GM12878 (cell line): ENCODE results near the gene INSRR. TPM values are rescaled to one million over a fixed set of nuclear protein-coding genes. Genes with fewer than 3 reads are reported as not detected.

Experiments
- ATAC-seq: fragments of 200-7000 bp; cut with Tn5 transposase; 3 replicates; pipeline ENCODE4 v1.9.1; 2020; ENCODE audit warnings: mild to moderate bottlenecking, moderate library complexity
- BruUV-seq: library from RNA; stranded (reverse); fragments of 400-500 nt; replicated peaks from 2 replicates; lab custom pipeline; 2021; lab: Mats Ljungman, UMichigan
- CTCF ChIA-PET: fragments of 300-600 bp; sonication (Branson Sonifier 250); formaldehyde crosslinking; extraction: SDS; loops from one replicate; lab custom pipeline; 2021; ENCODE audit warnings: inconsistent platforms; lab: Yijun Ruan, JAX
- POLR2A ChIA-PET: fragments of 350-600 bp; formaldehyde crosslinking; extraction: SDS; loops from one replicate; lab custom pipeline; 2021; ENCODE audit warnings: inconsistent platforms; lab: Charles Lee
- RAD21 ChIA-PET: fragments of 300-600 bp; sonication (Branson Sonifier 250); formaldehyde crosslinking; loops from one replicate; lab custom pipeline; 2023; ENCODE audit warnings: antibody characterized with exemption; ENCODE audit not compliant: unreplicated experiment; lab: Charles Lee
- SMC1A ChIA-PET: fragments of 300-600 bp; sonication (Branson Sonifier 250); formaldehyde crosslinking; loops from one replicate; lab custom pipeline; 2023; ENCODE audit not compliant: unreplicated experiment, uncharacterized antibody; lab: Charles Lee
- DNase-seq: peaks from one replicate; pipeline ENCODE4 v3.0.0-alpha.2; 2011; ENCODE audit warnings: low read depth, low spot score
- FAIRE-seq: peaks from 3 replicates; lab custom pipeline; 2011; peaks lifted over from hg19 to GRCh38; lab: Jason Lieb, UNC
- H2AFZ ChIP-seq: 2 replicates; pipeline ENCODE4 v1.6.0; 2011; ENCODE audit warnings: low read depth, low read length, control low read depth; ENCODE audit not compliant: control insufficient read depth
- H3K27ac ChIP-seq: 2 replicates; pipeline ENCODE4 v1.5.1; 2011; ENCODE audit warnings: control low read depth; ENCODE audit not compliant: control insufficient read depth, insufficient read depth
- H3K27me3 ChIP-seq, 2 experiments: replicated peaks in 1 of 2; 2 replicates each; pipeline versions ENCODE4 v1.6.0 to v1.6.1; 2011; ENCODE audit warnings: low read length in 1 of 2; ENCODE audit not compliant: control insufficient read depth in 2 of 2, insufficient read depth in 2 of 2
- H3K36me3 ChIP-seq, 2 experiments: 2 replicates each; pipeline ENCODE4 v1.5.1; 2011; ENCODE audit warnings: low read length in 1 of 2; ENCODE audit not compliant: control insufficient read depth in 2 of 2, insufficient read depth in 2 of 2
- H3K4me1 ChIP-seq: 2 replicates; pipeline ENCODE4 v1.6.1; 2011; ENCODE audit warnings: mild to moderate bottlenecking, low read length, moderate library complexity, mixed read lengths; ENCODE audit not compliant: control insufficient read depth, insufficient read depth
- H3K4me2 ChIP-seq: 2 replicates; pipeline ENCODE4 v1.6.0; 2011; ENCODE audit warnings: control low read depth; ENCODE audit not compliant: control insufficient read depth, insufficient read depth
- H3K4me3 ChIP-seq: fragments of 200-600 bp; sonication (generic); 2 replicates; pipeline ENCODE4 v1.5.1; 2016
- H3K79me2 ChIP-seq: 2 replicates; pipeline ENCODE4 v1.6.0; 2011; ENCODE audit warnings: low read length; ENCODE audit not compliant: control insufficient read depth, insufficient read depth
- H3K9ac ChIP-seq: 2 replicates; pipeline ENCODE4 v1.8.0; 2011; ENCODE audit warnings: low read length, control low read depth, mixed read lengths; ENCODE audit not compliant: control insufficient read depth, insufficient read depth
- H3K9me3 ChIP-seq: replicated peaks from 3 replicates; pipeline ENCODE4 v1.5.1; 2011; ENCODE audit warnings: mild to moderate bottlenecking, low read length; ENCODE audit not compliant: control insufficient read depth, insufficient read depth
- H4K20me1 ChIP-seq: 2 replicates; pipeline ENCODE4 v1.6.0; 2011; ENCODE audit not compliant: control insufficient read depth, insufficient read depth
- CBX5 ChIP-seq: sonication (generic); IDR thresholded peaks from 2 replicates; pipeline ENCODE4 v1.6.1; 2016; ENCODE audit warnings: low read depth, moderate library complexity, mild to moderate bottlenecking, inconsistent platforms
- MEF2B ChIP-seq: fragments of 450-650 bp; IDR thresholded peaks from 2 replicates; pipeline ENCODE4 v1.6.1; 2018; ENCODE audit warnings: mild to moderate bottlenecking, moderate library complexity; ENCODE audit not compliant: partially characterized antibody, poor library complexity, severe bottlenecking
- POLR2A ChIP-seq: IDR thresholded peaks from 2 replicates; pipeline ENCODE4 v1.6.1; 2011; ENCODE audit warnings: low read depth, mild to moderate bottlenecking, low read length
- TARDBP ChIP-seq: IDR thresholded peaks from 2 replicates; pipeline ENCODE4 v1.6.1; 2016; ENCODE audit warnings: borderline replicate concordance
- ZNF622 ChIP-seq: fragments of 450-650 bp; IDR thresholded peaks from 2 replicates; pipeline ENCODE4 v1.6.1; 2017; ENCODE audit warnings: mild to moderate bottlenecking, inconsistent platforms
- WGBS: methylation state at CpG from one replicate; pipeline ENCODE4 v1.1.6; 2016; ENCODE audit warnings: low lambda C conversion rate; ENCODE audit not compliant: insufficient replicate concordance, insufficient coverage; ENCODE audit errors: missing lambda C conversion rate; 5-methylcytosine and 5-hydroxymethylcytosine counted together
- in situ Hi-C: fragments of 300-500 bp; cut with MboI; formaldehyde crosslinking; loops from 9 replicates; pipeline ENCODE4 v1.14.3; 2018; ENCODE audit warnings: mixed read lengths
- intact Hi-C: fragments of 100-400 bp; cut with micrococcal nuclease; formaldehyde crosslinking; loops from one replicate; pipeline ENCODE4 v1.14.2; 2022; ENCODE audit not compliant: unreplicated experiment
- polyA plus RNA-seq, 11 experiments: library from polyadenylated mRNA; depleted of rRNA in 4 of 11; unstranded in 6 of 11; stranded (reverse) in 5 of 11; fragments of >200 nt; fragmentation: Nextera tagmentation in 4 of 11; fragmentation: Illumina TruSeq in 1 of 11; extraction: Ambion mirVana in 4 of 11; extraction: Trizol in 1 of 11; gene quantifications; 1 replicate in 1 of 11; 2 replicates in 10 of 11; pipeline versions ENCODE4 v1.2.1 to v1.2.3, GENCODE V29; 2011 to 2016; ENCODE audit warnings: inconsistent platforms in 2 of 11, missing spikeins in 2 of 11, low read depth in 1 of 11
- total RNA-seq, 4 experiments: library from RNA; depleted of rRNA in 3 of 4; stranded (reverse); fragments of >200 nt in 3 of 4; fragmentation: Illumina TruSeq in 1 of 4; extraction: Trizol in 1 of 4; gene quantifications; 2 replicates each; pipeline versions ENCODE4 v1.2.1 to v1.2.3, GENCODE V29; 2013 to 2021

INSRR gene
- total and polyA plus RNA-seq, 10 of the 15 experiments (the other 5 are each of a cell fraction or from before 2014, with no cell fraction given), result 0.01 TPM; not detected in 9

DNA sequence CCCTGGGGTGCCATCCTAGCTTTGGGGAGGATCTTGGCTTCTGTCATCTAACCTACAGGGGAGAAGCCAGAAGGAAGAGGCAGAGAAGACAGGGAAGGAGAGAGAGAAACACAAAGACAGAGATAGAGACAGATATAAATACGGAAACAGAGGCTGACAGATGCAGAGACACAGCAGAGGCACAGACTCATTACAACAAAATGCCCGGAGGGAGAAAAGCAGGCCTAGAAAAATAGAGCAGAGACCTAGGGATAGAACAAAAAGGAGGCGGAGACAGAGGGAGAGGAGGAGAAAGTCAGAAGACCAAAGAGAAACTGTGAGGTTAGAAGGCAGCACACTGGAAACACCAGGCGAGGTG lies 36.5 kb upstream of the INSRR start:
- intact Hi-C loops, result no loop called here
- H3K9ac ChIP-seq, result no peak overlapping the region
- 38% methylated on average over 4 of the region's 4 CpGs for WGBS
- no peak overlapping the region for H3K4me3 ChIP-seq
- in situ Hi-C loops, result no loop called here
- BruUV-seq, result no TSS peak
- no peak for TF ChIP-seq POLR2A
- TF ChIP-seq TARDBP, result no peak
- TF ChIP-seq ZNF622, result no peak
- FAIRE-seq, result no peak
- H3K9me3 ChIP-seq, result no peaks in the 10 kb centered on the region
- no peak for DNase-seq
- CTCF ChIA-PET, result interaction anchor here (1.0 to 1.9 kb wide), 5 partner anchors 36 to 206 kb away, joined by 3 to 5 read pairs (median 4); partner anchors contain the start of gene NTRK1
- H3K4me1 ChIP-seq, result no peaks in the 10 kb centered on the region
- no peak overlapping the region for H2AFZ ChIP-seq
- peaks cover 5 to 15% of the 10 kb centered on the region in 2 experiments for H3K27me3 ChIP-seq
- RAD21 ChIA-PET, result no interaction called here
- no peak overlapping the region for H3K4me2 ChIP-seq
- POLR2A ChIA-PET, result no interaction called here
- SMC1A ChIA-PET, result no interaction called here
- H4K20me1 ChIP-seq, result no peaks in the 10 kb centered on the region
- H3K79me2 ChIP-seq, result no peaks in the 10 kb centered on the region
- no peaks in the 10 kb centered on the region for H3K36me3 ChIP-seq
- H3K27ac ChIP-seq, result no peak overlapping the region
- ATAC-seq, result no peak

DNA sequence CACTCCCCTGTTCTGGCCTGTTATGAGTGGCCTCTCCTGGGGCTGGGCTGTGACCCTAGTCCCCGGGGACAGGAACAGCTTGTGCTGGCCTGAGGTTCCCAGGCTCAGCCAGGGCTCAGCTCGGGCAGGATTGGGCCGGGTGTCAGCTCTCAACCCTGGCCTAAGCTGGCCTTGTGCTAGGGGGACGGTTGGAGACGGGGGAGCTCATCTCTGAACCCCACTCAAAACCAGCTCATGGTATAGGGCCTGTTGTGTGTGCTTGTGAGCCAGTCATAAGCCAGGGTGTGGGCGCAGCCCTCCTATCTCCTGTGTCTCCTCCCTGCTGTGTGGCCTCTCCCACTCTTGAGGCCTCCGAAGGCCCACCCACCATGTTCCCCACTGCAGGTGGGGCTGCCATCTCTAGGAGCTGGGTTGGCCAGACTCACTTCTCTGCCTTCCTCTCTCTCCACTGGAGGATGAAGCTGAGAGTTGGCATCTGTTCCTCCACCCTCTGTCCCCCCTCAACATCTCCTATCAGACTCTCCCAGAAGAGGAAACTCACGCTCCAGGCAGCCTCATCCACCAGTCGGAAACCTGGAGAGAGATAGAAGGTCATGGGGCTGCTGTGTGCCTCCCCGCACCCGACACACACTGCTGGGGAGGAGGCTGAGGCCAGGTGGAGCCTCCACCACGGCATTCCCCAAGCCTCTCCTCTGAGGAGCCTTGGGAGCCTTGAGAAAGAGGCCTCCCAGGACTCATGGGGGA lies 36.0 kb upstream of the INSRR start:
- DNase-seq, result no peak
- RAD21 ChIA-PET, result interaction anchor here (0.7 kb wide), 1 partner anchor 179 kb away, joined by 4 read pairs; no protein-coding TSS in a partner anchor
- H4K20me1 ChIP-seq, result no peaks in the 10 kb centered on the region
- no peak overlapping the region for H3K4me3 ChIP-seq
- in situ Hi-C loops, result no loop called here
- H3K27ac ChIP-seq, result no peak overlapping the region
- no TSS peak for BruUV-seq
- SMC1A ChIA-PET, result no interaction called here
- no peak for TF ChIP-seq CBX5
- TF ChIP-seq MEF2B, result peak; percentile 19
- TF ChIP-seq, all 136 proteins: peak for 1
- H3K4me1 ChIP-seq, result no peaks in the 10 kb centered on the region
- 25% methylated on average over 12 of the region's 12 CpGs for WGBS
- no peak overlapping the region for H2AFZ ChIP-seq
- H3K36me3 ChIP-seq, result no peaks in the 10 kb centered on the region
- no peak for FAIRE-seq
- ATAC-seq, result no peak
- no peaks in the 10 kb centered on the region for H3K9me3 ChIP-seq
- ChIA-PET CTCF (interaction anchor here (0.7 to 1.9 kb wide), 7 partner anchors 29 to 205 kb away, joined by 3 to 5 read pairs (median 3); partner anchors contain the start of gene NTRK1), POLR2A (no interaction called here)
- H3K4me2 ChIP-seq, result no peak overlapping the region
- intact Hi-C loops, result no loop called here
- H3K27me3 ChIP-seq, result peaks cover 5 to 15% of the 10 kb centered on the region in 2 experiments
- H3K9ac ChIP-seq, result no peak overlapping the region
- no peaks in the 10 kb centered on the region for H3K79me2 ChIP-seq
